SK-N-MC (cell line): ENCODE measurements around the gene MAFB.

Experiments
- EZH2 ChIP-seq: fragments of 200-600 bp; sonication (generic); IDR thresholded peaks from one replicate; pipeline ENCODE4 v1.6.1; 2017; ENCODE audit warnings: antibody characterized with exemption
- POLR2AphosphoS5 ChIP-seq: IDR thresholded peaks from 2 replicates; pipeline ENCODE4 v1.6.1; 2012; ENCODE audit warnings: mild to moderate bottlenecking, low read depth, low read length, borderline replicate concordance

- TF ChIP-seq EZH2 (no peak), POLR2AphosphoS5 (no peak)
Observed at GRCh38 chr20:40646361-40646760, 42.7 kb downstream of the MAFB start.
